Measurements from ENCODE around the gene MROH2A.
A peak's percentile ranks its signal among the peaks of the same experiment; 100 is the strongest.

The MROH2A gene

GRCh38 chr2:233849607-233850271 lies 71.6 kb downstream of the MROH2A start:
- no peak for DNase-seq (ENCODE audit: low read depth)
- no peak overlapping the region for H3K4me3 ChIP-seq (ENCODE audit: low read depth, low read length)
- TF ChIP-seq CTCF (IDR thresholded peaks at IDR 0.05; ENCODE audit: control insufficient read depth, extremely low read depth, insufficient read depth): no peak

DNA sequence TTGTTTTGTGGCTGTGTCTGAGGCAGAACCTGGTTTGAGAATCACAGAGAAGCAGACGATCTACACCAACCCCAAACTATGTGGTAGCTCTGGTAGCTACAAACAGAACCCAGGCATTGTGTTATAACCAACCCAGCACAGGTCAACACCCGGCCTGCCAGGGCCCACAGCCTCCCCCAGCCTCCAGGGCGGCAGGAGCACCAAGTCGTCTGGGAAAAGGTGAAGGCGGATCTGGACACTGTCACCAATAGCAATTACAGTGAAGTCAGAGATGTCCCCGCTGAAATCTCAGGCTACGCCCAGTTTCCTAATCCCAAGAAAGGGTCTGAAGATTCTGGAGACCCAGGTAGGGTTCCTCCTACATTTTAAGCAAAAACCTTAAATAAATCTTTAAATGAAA lies 72.6 kb downstream of the MROH2A start:
- DNase-seq (ENCODE audit: low read depth): no peak
- no peak overlapping the region for H3K4me3 ChIP-seq (ENCODE audit: low read depth, low read length)
- TF ChIP-seq CTCF (IDR thresholded peaks at IDR 0.05; ENCODE audit: control insufficient read depth, extremely low read depth, insufficient read depth): no peak

- TF ChIP-seq CTCF (IDR thresholded peaks at IDR 0.05; ENCODE audit: control insufficient read depth, extremely low read depth, insufficient read depth): no peak
- DNase-seq (ENCODE audit: low read depth): no peak
- H3K4me3 ChIP-seq (ENCODE audit: low read depth, low read length): no peak overlapping the region
Measured at GRCh38 chr2:233851169-233851568, 73.0 kb downstream of the MROH2A start.

DNA sequence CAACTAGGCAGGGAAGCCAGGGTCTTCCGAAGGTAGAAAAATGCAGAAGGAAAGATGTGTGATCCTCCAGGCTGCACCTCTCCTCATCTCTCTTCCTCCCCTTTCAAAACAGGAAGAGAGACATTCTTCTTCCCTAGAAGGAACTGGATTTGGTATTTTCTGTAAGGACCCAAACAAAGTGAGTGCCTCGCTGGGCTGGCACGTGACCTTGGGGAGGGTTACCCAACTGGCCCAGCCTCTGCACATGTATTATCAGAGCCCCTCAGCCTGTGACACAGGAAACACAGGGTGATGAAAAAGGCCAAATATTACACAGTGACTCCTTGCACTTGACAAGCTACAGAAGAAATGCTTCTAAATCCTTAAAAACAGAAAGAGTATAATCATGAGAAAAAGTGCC lies 73.9 kb downstream of the MROH2A start:
- no peak for DNase-seq (ENCODE audit: low read depth)
- H3K4me3 ChIP-seq (ENCODE audit: low read depth, low read length): no peak overlapping the region
- TF ChIP-seq CTCF (IDR thresholded peaks at IDR 0.05; ENCODE audit: control insufficient read depth, extremely low read depth, insufficient read depth): no peak

- TF ChIP-seq CTCF (IDR thresholded peaks at IDR 0.05; ENCODE audit: control insufficient read depth, extremely low read depth, insufficient read depth): no peak
- DNase-seq (ENCODE audit: low read depth): no peak
- H3K4me3 ChIP-seq (ENCODE audit: low read depth, low read length): peak overlapping the region; percentile 81
Measured at GRCh38 chr2:233853353-233853752, 75.2 kb downstream of the MROH2A start.

DNA sequence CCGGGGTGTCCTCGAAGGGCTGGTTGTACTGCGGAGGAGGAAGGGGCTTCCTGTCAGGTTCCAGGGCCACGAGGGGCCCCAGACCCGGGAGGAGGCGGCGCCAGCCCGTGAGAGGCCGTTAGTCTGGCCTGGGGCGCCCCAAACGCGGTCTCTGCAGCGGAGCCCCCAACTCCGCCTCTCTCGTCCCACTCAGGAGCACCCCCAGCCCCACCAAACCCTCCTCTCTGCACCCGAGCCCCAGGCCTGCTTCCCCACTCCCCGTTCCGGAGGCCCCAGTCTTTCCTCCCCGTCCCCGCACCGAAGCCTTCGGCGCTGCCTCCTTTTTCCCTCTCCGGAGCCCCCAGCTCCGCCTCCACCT lies 75.7 kb downstream of the MROH2A start:
- H3K4me3 ChIP-seq (ENCODE audit: low read depth, low read length): peak overlapping the region; percentile 81
- no peak for TF ChIP-seq CTCF (IDR thresholded peaks at IDR 0.05; ENCODE audit: control insufficient read depth, extremely low read depth, insufficient read depth)
- DNase-seq (ENCODE audit: low read depth): no peak

Data from LNCaP clone FGC (cell line).